Memory B cell (primary cell): ENCODE measurements around the gene BTF3L4.
"Not testable (repeated sequence)": the region's sequence is repeated elsewhere in the genome, so short reads cannot be mapped to it uniquely, and the experiment has no call there.

Source experiments
- ATAC-seq: fragments of 150-1000 bp; cut with Tn5 transposase; 2 replicates; pipeline ENCODE4 v1.10.0; 2021; ENCODE audit warnings: low read depth, mild to moderate bottlenecking, moderate library complexity
- DNase-seq, 2 donors: peaks; one replicate each; pipeline ENCODE4 v3.0.0; 2022; ENCODE audit warnings: low spot score in 2 of 2
- H3K27ac Mint-ChIP-seq: one replicate; pipeline ENCODE4 v1.8.0; 2022; ENCODE audit warnings: mild to moderate bottlenecking, moderate library complexity, mixed read lengths
- H3K27me3 Mint-ChIP-seq: one replicate; pipeline ENCODE4 v1.8.0; 2022; ENCODE audit warnings: mixed read lengths
- H3K36me3 Mint-ChIP-seq: one replicate; pipeline ENCODE4 v1.8.0; 2022; ENCODE audit warnings: mild to moderate bottlenecking, mixed read lengths
- H3K4me1 Mint-ChIP-seq: one replicate; pipeline ENCODE4 v1.8.0; 2022; ENCODE audit warnings: mixed read lengths
- H3K4me3 Mint-ChIP-seq: one replicate; pipeline ENCODE4 v1.8.0; 2022; ENCODE audit warnings: mild to moderate bottlenecking, moderate library complexity, mixed read lengths
- H3K9me3 Mint-ChIP-seq: one replicate; pipeline ENCODE4 v1.8.0; 2022; ENCODE audit warnings: mixed read lengths

BTF3L4 gene

DNA sequence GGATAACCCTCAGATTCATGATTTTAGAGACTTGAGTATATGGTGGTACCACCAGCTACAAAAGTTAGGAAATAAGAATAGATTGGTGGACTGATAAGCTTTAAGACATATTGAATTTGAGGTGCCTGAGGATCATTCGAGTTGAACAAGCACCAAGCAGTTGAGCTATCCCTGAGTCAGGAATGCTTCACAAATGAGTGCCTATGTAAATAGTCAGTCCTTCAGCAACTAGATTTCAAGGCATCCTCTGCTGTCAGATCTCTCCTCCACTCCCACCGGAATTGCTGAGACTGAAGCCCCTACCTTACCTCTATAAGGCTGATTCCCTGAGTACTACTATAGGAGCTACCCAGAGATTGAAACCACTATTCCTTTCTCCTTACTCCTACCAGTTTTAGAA, 7.1 kb downstream of the BTF3L4 start:
- no peak for ATAC-seq
- H3K9me3 Mint-ChIP-seq, result no peaks in the 10 kb centered on the region

DNA sequence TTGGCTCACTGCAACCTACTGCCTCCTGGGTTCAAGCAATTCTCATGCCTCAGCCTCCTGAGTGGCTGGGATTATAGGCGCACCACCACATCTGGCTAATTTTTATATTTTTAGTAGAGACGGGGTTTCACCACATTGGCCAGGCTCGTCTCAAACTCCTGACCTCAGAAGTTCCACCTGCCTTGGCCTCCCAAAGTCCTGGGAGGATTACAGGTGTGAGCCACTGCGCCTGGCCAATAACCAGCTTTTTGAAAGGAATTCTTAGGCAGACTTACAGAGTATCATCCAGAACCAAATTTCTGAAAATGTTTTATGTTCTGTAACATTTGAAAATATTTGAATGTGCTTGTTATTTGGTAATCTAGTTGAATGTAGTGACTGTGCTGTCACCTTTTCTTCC, 14.6 kb downstream of the BTF3L4 start:
- H3K36me3 Mint-ChIP-seq, result peaks cover 15% of the 10 kb centered on the region
- ATAC-seq (no peak), DNase-seq (no peak)
- H3K27ac Mint-ChIP-seq, result no peak overlapping the region
- H3K4me3 Mint-ChIP-seq, result no peak overlapping the region
- no peaks in the 10 kb centered on the region for H3K9me3 Mint-ChIP-seq
- no peaks in the 10 kb centered on the region for H3K27me3 Mint-ChIP-seq
- H3K4me1 Mint-ChIP-seq, result peaks cover 9% of the 10 kb centered on the region

More for the DNA sequence above, 7.1 kb downstream of the BTF3L4 start:
- DNase-seq, result no peak
- peaks cover 10% of the 10 kb centered on the region for H3K4me1 Mint-ChIP-seq
- H3K27me3 Mint-ChIP-seq, result no peaks in the 10 kb centered on the region
- H3K36me3 Mint-ChIP-seq, result peaks cover 15% of the 10 kb centered on the region
- no peak overlapping the region for H3K4me3 Mint-ChIP-seq
- no peak overlapping the region for H3K27ac Mint-ChIP-seq

DNA sequence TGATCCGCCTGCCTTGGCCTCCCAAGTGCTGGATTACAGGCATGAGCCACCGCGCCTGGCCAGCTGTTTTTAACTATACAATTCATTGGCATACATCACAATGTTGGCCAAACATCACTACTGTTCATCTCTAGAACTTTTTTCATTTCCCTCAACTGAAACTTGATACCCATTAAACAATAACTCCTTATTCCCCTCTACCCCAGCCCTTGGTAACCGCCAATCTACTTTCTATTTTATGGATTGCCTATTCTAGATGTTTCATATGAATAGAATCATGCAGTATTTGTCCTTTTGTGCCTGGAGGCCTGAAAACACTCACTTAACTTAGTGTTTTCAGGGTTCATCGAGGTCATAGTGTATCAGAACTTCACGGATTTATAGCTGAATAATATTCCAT, 16.2 kb downstream of the BTF3L4 start:
- no peak for ATAC-seq
- H3K4me1 Mint-ChIP-seq, result peaks cover 9% of the 10 kb centered on the region
- H3K27me3 Mint-ChIP-seq, result no peaks in the 10 kb centered on the region
- H3K9me3 Mint-ChIP-seq, result no peaks in the 10 kb centered on the region
- peaks cover 17% of the 10 kb centered on the region for H3K36me3 Mint-ChIP-seq
- DNase-seq, result no peak
- H3K4me3 Mint-ChIP-seq, result no peak overlapping the region
- no peak overlapping the region for H3K27ac Mint-ChIP-seq

DNA sequence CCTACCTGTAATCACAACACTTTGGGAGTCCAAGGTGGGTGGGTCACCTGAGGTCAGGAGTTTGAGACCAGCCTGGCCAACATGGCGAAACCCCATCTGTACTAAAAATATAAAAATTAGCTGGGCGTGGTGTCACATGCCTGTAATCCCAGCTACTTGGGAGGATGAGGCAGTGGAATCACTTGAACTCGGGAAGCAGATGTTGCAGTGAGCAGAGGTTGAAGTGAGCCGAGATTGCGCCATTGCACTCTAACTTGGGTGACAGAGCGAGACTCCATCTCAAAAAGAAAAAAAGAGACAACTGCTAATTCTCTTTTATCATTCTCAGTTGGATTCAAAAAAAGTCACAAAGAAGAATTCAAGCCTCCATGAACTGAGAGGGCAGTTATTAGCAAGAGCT, 21.2 kb downstream of the BTF3L4 start:
- not testable (repeated sequence) for ATAC-seq, H3K27ac Mint-ChIP-seq, H3K9me3 Mint-ChIP-seq, H3K27me3 Mint-ChIP-seq, H3K4me3 Mint-ChIP-seq, H3K4me1 Mint-ChIP-seq, DNase-seq
- peaks cover 12% of the 10 kb centered on the region for H3K36me3 Mint-ChIP-seq

DNA sequence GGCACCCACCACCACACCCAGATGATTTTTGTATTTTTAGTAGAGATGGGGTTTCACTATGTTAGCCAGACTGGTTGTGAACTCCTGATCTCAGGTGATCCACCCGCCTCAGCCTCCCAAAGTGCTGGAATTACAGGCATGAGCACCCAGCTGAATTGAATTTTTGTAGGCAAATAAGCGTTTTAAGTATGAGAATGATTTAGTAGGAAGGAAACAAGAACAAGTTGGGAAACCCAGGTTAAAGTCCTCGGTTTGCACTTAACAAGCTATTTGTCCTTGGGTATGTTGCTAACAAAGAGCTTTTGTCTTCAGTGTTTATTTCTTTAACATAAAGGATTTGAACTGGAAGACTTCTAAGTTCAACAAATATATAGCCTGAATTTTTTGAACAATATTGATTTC, 23.9 kb downstream of the BTF3L4 start:
- H3K9me3 Mint-ChIP-seq, result no peaks in the 10 kb centered on the region
- no peak overlapping the region for H3K27ac Mint-ChIP-seq
- ATAC-seq (no peak), DNase-seq (no peak)
- no peak overlapping the region for H3K4me3 Mint-ChIP-seq
- H3K36me3 Mint-ChIP-seq, result peaks cover 11% of the 10 kb centered on the region
- H3K27me3 Mint-ChIP-seq, result no peaks in the 10 kb centered on the region
- H3K4me1 Mint-ChIP-seq, result peaks cover 3% of the 10 kb centered on the region

DNA sequence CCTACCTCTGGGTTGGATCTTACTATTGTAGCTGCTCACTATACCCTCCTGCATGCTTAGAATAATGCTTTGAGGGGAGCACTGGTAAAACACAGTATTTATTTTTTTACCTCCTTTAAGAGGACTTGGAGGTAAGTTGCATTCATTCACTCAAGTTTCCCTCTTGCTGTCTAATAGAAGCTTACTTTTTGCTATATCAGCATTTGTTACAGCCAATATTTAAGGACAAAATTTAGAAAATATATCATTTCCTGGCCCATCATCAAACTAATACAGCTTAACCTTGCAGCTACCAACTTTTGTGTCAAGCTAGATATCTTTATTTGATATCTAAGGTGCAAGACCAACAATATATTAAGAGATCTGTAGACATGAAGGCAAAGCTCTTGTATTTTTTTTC, 31.8 kb downstream of the BTF3L4 start:
- not testable (repeated sequence) for ATAC-seq, H3K27me3 Mint-ChIP-seq, H3K9me3 Mint-ChIP-seq, DNase-seq, H3K4me1 Mint-ChIP-seq, H3K4me3 Mint-ChIP-seq, H3K27ac Mint-ChIP-seq
- peaks cover 25% of the 10 kb centered on the region for H3K36me3 Mint-ChIP-seq

DNA sequence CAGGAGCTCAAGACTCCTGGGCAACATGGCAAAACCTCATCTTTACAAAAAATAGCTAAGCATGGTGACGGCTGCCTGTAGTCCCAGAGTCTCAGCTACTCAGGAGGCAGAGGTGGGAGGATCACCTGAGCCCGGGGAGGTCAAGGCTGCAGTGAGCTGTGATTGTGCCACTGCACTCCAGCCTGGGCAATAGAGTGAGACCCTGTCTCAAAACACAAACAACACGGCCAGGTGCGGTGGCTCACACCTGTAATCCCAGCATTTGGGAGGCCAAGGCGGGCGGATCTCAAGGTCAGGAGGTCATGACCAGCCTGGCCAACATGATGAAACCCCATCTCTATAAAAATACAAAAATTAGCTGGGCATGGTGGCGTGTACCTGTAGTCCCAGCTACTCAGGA, 38.2 kb downstream of the BTF3L4 start:
- ATAC-seq, H3K4me1 Mint-ChIP-seq, H3K9me3 Mint-ChIP-seq, H3K27me3 Mint-ChIP-seq, DNase-seq, H3K27ac Mint-ChIP-seq, H3K4me3 Mint-ChIP-seq: not testable (repeated sequence)
- H3K36me3 Mint-ChIP-seq, result peaks cover 11% of the 10 kb centered on the region

DNA sequence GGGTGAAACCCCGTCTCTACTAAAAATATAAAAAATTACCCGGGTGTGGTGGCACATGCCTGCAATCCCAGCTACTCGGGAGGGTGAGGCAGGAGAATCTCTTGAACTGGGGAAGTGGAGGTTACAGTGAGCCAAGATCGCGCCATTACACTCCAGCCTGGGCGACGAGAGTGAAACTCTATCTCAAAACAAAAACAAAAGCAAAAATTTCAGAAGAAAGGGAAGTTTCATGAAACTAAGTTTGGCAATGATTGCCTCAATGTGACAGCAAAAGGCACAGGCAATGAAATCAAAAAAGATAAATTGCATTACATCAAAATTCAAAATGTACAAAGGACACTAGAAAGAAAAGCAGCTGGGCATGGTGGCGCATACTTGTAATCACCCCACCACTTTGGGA, 40.1 kb downstream of the BTF3L4 start:
- H3K4me3 Mint-ChIP-seq, result no peak overlapping the region
- ATAC-seq (no peak), DNase-seq (no peak)
- H3K27ac Mint-ChIP-seq, result no peak overlapping the region
- peaks cover 2% of the 10 kb centered on the region for H3K36me3 Mint-ChIP-seq
- H3K9me3 Mint-ChIP-seq, result no peaks in the 10 kb centered on the region
- peaks cover 2% of the 10 kb centered on the region for H3K4me1 Mint-ChIP-seq
- H3K27me3 Mint-ChIP-seq, result peaks cover 2% of the 10 kb centered on the region

DNA sequence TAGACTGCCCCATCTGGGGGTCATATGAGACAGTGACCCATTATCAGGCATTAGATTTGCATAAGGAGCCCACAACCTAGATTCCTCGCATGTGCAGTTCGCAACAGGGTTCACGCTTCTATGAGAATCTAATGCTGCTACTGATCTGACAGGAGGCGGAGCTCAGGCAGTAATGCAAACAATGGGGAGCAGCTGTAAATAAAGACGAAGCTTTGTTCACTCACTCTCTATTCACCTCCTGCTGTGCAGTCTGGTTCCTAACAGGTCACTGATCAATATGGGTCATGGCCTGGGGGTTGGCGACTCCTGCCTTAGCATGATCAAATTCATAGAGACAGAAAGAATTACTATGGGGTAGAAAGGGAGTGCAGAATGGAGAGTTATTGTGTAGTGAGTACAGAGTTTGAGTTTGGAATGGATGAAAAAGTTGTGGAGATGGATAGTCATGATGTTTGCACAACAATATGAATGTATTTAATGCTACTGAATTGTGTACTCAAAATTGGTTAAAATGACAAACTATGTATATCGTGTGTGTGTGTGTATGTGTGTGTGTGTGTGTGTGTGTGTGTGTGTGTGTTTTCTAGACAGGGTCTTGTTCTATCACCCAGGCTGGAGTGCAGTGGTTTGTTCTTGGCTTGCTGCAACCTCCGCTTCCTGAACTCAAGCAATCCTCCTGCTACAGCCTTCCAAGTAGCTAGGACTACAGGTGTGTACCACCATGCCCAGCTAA, 42.2 kb downstream of the BTF3L4 start:
- no peak overlapping the region for H3K4me3 Mint-ChIP-seq
- peaks cover 2% of the 10 kb centered on the region for H3K27me3 Mint-ChIP-seq
- H3K4me1 Mint-ChIP-seq, result peaks cover 2% of the 10 kb centered on the region
- no peak overlapping the region for H3K27ac Mint-ChIP-seq
- no peaks in the 10 kb centered on the region for H3K9me3 Mint-ChIP-seq
- no peak for ATAC-seq
- no peaks in the 10 kb centered on the region for H3K36me3 Mint-ChIP-seq
- DNase-seq, result no peak

DNA sequence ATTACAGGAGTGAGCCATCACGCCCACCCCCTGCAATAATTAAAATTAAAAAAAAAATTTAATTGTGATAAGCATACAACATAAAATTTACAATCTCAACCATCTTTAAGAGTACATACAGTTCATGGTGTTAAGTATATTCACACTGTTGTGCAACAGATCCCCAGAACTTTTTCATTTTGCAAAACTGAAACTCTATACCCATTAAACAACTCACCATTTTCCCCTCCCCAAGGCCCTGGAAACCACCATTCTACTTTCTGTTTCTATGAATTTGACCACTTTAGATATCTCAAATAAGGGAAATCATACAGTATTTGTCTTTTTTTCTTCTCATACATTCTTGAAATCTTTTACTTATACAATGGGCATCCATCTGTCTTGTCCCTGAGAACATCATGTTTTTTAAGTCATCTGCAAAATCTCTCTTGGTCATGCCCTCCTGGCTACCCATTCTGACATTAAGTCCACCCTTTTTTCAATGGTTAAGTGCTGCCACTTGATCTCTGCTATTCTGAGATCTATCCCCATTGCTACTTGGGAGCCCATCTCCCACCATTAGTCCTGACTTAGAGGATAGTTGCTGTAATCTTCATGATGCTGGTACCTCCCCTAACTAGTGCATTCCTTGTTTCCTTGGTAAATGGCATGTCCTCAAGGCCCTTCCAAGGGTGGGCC, 46.4 kb downstream of the BTF3L4 start:
- Mint-ChIP-seq H3K4me3 (no peak overlapping the region), H3K9me3 (no peaks in the 10 kb centered on the region), H3K36me3 (no peaks in the 10 kb centered on the region), H3K27ac (no peak overlapping the region), H3K4me1 (no peaks in the 10 kb centered on the region), H3K27me3 (peaks cover 2% of the 10 kb centered on the region)
- ATAC-seq (no peak), DNase-seq (no peak)

DNA sequence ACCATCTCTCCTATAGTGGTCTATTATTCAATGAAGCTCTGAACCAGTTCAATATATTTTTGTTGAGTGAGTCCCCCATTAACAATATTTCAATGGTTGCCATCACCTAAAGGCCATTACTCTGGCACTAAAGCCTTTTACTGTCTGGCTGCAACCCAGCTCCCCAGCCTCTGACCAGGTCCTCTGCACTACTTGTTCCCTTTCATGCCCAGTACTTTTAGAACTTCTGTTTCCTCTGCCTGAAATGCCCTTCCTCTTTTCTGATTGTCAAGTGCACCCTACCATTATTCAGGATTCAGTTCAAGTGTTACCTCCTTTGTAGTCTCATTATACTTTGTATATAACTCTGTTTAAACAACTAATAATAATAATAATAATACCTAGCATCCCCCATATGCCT, 55.4 kb downstream of the BTF3L4 start:
- Mint-ChIP-seq H3K9me3 (no peaks in the 10 kb centered on the region), H3K36me3 (no peaks in the 10 kb centered on the region), H3K4me1 (peaks cover 5% of the 10 kb centered on the region), H3K27ac (no peak overlapping the region), H3K27me3 (no peaks in the 10 kb centered on the region), H3K4me3 (no peak overlapping the region)
- ATAC-seq (no peak), DNase-seq (peak in 1 of 2 donors; percentile 0)

DNA sequence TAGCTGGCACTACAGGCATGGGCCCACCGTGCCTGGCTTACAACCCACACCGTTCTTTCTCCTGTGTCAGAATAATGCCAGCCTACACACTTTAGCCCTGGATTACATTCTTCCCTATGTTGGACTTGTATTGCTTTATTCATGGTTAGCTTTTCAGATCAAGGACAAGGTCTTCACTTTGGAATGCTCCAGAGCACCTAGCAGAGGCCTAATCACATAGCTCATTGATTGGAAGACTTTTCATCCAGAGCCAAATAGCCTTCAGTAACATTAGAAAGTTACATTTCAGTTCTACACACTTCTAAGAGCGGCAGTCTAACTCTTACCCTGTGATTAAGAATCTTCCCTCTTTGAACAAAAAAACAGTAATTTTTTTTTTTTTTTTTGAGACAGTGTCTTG, 56.4 kb downstream of the BTF3L4 start:
- H3K9me3 Mint-ChIP-seq, result no peaks in the 10 kb centered on the region
- no peak for ATAC-seq
- H3K4me3 Mint-ChIP-seq, result no peak overlapping the region
- DNase-seq, result no peak
- peaks cover 1% of the 10 kb centered on the region for H3K27me3 Mint-ChIP-seq
- no peak overlapping the region for H3K27ac Mint-ChIP-seq
- H3K36me3 Mint-ChIP-seq, result no peaks in the 10 kb centered on the region
- H3K4me1 Mint-ChIP-seq, result peaks cover 5% of the 10 kb centered on the region

DNA sequence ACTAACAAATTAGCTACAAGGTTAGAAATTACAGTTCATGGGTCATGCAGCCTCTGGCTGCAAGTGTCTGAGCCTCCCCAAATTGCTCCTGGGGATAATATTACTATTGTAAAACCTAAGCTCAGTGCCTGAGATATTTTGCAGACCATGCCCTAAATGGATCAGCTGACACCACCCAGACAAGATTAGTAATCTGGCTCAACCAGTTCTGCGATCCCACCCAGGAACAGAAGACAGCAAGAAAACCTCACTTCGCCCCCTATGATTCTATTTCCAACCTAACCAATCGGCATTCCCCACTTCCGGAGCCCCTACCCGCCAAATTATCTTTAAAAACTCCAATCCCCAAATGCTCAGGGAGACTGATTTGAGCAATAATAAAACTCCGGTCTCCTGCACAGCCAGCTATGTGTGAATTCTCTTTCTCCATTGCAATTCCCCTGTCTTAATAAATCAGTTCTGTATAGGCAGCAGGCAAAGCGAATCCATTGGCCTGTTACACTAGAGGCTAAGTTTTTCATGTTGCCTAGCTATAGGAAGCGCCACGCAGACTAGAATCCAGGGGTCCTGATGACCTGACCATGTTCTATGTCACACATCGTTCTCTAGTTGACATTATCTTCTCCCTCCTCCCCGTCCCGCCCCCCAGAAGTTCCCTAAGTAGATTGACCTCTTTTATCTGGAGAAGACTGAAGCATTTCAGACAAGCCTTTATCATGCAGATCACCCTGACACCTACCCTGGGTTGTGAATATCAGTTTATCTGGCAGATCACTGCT, 63.4 kb downstream of the BTF3L4 start:
- no peaks in the 10 kb centered on the region for H3K9me3 Mint-ChIP-seq
- H3K4me1 Mint-ChIP-seq, result no peaks in the 10 kb centered on the region
- H3K36me3 Mint-ChIP-seq, result no peaks in the 10 kb centered on the region
- no peak overlapping the region for H3K27ac Mint-ChIP-seq
- DNase-seq, result no peak
- H3K4me3 Mint-ChIP-seq, result no peak overlapping the region
- H3K27me3 Mint-ChIP-seq, result peaks cover 6% of the 10 kb centered on the region
- no peak for ATAC-seq

DNA sequence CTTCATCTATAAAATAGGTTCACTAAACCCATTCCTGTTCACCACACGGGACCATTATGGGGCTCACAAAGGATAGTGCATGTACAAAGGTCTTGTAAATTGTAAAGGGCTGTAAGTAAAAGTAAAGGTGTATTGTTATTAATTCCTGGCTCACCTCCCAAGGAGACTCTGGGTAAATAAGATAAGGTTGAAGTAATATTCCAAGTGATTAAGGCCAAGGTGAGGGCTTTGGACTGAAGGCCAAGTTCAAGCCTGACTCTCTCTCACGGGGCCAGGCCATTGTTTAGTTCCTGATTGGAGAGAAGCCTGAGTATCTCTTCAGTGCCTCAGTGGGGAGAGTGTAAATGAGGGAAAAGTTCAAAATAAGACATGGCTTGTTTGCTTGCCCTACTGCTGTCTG, 66.3 kb downstream of the BTF3L4 start:
- DNase-seq (no peak), ATAC-seq (no peak)
- Mint-ChIP-seq H3K4me1 (no peaks in the 10 kb centered on the region), H3K27ac (no peak overlapping the region), H3K9me3 (no peaks in the 10 kb centered on the region), H3K4me3 (no peak overlapping the region), H3K27me3 (peaks cover 9% of the 10 kb centered on the region), H3K36me3 (no peaks in the 10 kb centered on the region)
